ENCODE data around the gene BORA.
"Not testable (repeated sequence)": the region's sequence is repeated elsewhere in the genome, so short reads cannot be mapped to it uniquely, and the experiment has no call there.

BORA gene

DNA sequence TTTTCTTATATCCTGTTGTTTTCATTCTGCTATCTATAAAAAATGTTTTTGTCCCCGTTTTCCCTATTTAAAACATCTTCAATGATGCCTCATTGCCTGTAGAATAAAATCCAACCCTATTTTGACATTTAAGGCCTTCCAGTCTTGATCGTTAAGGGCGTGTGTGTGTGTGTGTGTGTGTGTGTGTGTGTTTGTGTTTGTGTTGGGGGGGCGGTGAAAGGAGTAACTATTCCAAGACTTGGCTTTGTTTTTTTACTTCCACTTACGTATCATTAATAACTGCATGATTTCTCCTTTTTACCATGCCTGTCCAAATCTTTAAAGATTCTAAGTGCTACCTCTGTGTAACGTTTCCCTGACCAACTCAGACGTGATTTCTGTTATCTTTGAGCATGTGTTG, 55.0 kb downstream of the BORA start:
- no peak for TF ChIP-seq SPI1 (IDR thresholded peaks at IDR 0.05; ENCODE audit: borderline replicate concordance, low read depth)
- TF ChIP-seq POLR2AphosphoS5 (IDR thresholded peaks at IDR 0.05; ENCODE audit: low read depth) = no peak
- TF ChIP-seq, protein P1, sequence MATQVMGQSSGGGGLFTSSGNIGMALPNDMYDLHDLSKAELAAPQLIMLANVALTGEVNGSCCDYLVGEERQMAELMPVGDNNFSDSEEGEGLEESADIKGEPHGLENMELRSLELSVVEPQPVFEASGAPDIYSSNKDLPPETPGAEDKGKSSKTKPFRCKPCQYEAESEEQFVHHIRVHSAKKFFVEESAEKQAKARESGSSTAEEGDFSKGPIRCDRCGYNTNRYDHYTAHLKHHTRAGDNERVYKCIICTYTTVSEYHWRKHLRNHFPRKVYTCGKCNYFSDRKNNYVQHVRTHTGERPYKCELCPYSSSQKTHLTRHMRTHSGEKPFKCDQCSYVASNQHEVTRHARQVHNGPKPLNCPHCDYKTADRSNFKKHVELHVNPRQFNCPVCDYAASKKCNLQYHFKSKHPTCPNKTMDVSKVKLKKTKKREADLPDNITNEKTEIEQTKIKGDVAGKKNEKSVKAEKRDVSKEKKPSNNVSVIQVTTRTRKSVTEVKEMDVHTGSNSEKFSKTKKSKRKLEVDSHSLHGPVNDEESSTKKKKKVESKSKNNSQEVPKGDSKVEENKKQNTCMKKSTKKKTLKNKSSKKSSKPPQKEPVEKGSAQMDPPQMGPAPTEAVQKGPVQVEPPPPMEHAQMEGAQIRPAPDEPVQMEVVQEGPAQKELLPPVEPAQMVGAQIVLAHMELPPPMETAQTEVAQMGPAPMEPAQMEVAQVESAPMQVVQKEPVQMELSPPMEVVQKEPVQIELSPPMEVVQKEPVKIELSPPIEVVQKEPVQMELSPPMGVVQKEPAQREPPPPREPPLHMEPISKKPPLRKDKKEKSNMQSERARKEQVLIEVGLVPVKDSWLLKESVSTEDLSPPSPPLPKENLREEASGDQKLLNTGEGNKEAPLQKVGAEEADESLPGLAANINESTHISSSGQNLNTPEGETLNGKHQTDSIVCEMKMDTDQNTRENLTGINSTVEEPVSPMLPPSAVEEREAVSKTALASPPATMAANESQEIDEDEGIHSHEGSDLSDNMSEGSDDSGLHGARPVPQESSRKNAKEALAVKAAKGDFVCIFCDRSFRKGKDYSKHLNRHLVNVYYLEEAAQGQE (IDR thresholded peaks at IDR 0.05; ENCODE audit: insufficient replicate concordance, low read depth) = no peak
- no peak for TF ChIP-seq GABPA (IDR thresholded peaks at IDR 0.05; ENCODE audit: low read depth)
- TF ChIP-seq, protein P2, sequence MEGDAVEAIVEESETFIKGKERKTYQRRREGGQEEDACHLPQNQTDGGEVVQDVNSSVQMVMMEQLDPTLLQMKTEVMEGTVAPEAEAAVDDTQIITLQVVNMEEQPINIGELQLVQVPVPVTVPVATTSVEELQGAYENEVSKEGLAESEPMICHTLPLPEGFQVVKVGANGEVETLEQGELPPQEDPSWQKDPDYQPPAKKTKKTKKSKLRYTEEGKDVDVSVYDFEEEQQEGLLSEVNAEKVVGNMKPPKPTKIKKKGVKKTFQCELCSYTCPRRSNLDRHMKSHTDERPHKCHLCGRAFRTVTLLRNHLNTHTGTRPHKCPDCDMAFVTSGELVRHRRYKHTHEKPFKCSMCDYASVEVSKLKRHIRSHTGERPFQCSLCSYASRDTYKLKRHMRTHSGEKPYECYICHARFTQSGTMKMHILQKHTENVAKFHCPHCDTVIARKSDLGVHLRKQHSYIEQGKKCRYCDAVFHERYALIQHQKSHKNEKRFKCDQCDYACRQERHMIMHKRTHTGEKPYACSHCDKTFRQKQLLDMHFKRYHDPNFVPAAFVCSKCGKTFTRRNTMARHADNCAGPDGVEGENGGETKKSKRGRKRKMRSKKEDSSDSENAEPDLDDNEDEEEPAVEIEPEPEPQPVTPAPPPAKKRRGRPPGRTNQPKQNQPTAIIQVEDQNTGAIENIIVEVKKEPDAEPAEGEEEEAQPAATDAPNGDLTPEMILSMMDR (IDR thresholded peaks at IDR 0.05; ENCODE audit: insufficient read depth, low read length) = no peak
- Histone ChIP-seq H3K27ac (replicated peaks) (peak overlapping the region; percentile 81), H3K27me3 (ENCODE audit: insufficient read depth, poor library complexity, severe bottlenecking) (no peaks in the 10 kb centered on the region), H3K4me3 (replicated peaks; ENCODE audit: insufficient read depth, low read length) (peak overlapping the region; percentile 97)
- no peak for DNase-seq (ENCODE audit: low read depth in 1 of 2, low spot score in 1 of 2)

DNA sequence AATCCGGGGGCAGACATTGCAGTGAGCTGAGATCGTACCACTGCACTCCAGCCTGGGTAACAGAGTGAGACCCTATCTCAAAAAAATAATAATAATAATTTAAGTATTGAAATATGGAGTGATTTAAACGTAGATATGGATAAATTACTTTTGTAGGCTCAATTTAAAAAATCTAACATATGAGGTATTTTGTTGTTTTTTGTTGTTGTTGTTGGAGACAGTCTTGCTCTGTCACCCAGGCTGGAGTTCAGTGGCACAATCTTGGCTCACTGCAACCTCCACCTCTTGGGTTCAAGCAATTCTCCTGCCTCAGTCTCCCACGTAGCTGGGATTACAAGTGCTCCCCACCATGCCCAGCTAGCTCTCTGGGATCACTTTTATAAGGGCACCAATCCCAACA, 57.0 kb downstream of the BORA start:
- H3K27ac ChIP-seq (replicated peaks); DNase-seq (ENCODE audit: low read depth in 1 of 2, low spot score in 1 of 2); H3K4me3 ChIP-seq (replicated peaks; ENCODE audit: insufficient read depth, low read length): not testable (repeated sequence)

DNA sequence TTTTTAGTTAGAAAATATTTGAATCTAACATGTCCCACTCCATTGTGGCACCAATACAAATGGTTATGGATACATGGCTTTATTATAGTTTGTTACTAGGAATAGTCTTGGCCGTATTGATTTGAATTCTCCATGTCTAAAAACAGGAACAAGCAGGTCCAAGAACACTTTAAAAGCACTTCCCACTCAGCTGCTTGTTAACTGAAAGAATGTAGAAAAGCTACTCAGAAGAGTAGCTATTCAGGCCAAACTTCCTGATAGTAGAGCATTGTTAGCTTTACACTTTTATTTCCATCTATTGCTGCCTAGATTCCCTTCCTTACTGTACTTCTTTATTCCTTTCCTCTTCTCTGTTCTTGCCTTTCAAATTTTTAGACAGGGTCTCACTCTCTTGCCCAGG, 61.1 kb downstream of the BORA start:
- peak in 1 of 2 experiments; percentile 28 for DNase-seq (ENCODE audit: low read depth in 1 of 2, low spot score in 1 of 2)
- TF ChIP-seq, protein P1 (IDR thresholded peaks at IDR 0.05; ENCODE audit: insufficient replicate concordance, low read depth) = no peak
- peak; percentile 73 for TF ChIP-seq SPI1 (IDR thresholded peaks at IDR 0.05; ENCODE audit: borderline replicate concordance, low read depth)
- Histone ChIP-seq H3K27me3 (ENCODE audit: insufficient read depth, poor library complexity, severe bottlenecking) (no peaks in the 10 kb centered on the region), H3K4me3 (replicated peaks; ENCODE audit: insufficient read depth, low read length) (no peak overlapping the region), H3K27ac (replicated peaks) (peak overlapping the region; percentile 22)

More for the DNA sequence above, 57.0 kb downstream of the BORA start:
- not testable (repeated sequence) for H3K27me3 ChIP-seq (ENCODE audit: insufficient read depth, poor library complexity, severe bottlenecking)

DNA sequence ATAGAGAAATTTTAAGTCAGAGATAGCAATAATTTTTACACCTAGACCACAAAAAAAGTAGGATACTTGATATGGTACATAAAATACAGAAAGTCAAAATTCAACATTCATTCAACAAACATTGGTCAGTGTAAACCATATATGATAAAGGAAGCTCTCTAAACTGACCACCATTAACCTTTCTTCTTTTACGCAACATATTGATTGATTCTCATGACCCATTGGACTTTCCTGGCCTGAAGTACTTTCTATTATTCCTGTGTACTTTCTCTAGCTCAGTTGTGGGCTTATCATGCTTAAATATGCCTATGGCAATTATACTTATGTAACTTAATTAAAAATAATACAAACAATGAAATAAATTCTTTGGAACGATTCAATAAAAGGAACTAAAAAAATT, 64.9 kb downstream of the BORA start:
- no peak for DNase-seq (ENCODE audit: low read depth in 1 of 2, low spot score in 1 of 2)
- no peaks in the 10 kb centered on the region for H3K27me3 ChIP-seq (ENCODE audit: insufficient read depth, poor library complexity, severe bottlenecking)
- H3K4me3 ChIP-seq (replicated peaks; ENCODE audit: insufficient read depth, low read length) = no peak overlapping the region
- TF ChIP-seq, protein P2 (IDR thresholded peaks at IDR 0.05; ENCODE audit: insufficient read depth, low read length) = no peak
- TF ChIP-seq SPI1 (IDR thresholded peaks at IDR 0.05; ENCODE audit: borderline replicate concordance, low read depth) (no peak), GABPA (IDR thresholded peaks at IDR 0.05; ENCODE audit: low read depth) (no peak), POLR2AphosphoS5 (IDR thresholded peaks at IDR 0.05; ENCODE audit: low read depth) (no peak)
- TF ChIP-seq, protein P1 (IDR thresholded peaks at IDR 0.05; ENCODE audit: insufficient replicate concordance, low read depth) = no peak
- H3K27ac ChIP-seq (replicated peaks) = no peak overlapping the region
